DMS114 treated with DMSO at 0.1 percent for 48 hours (cell line): Measurements from ENCODE around the gene ADI1.

ENCODE experiments used
- DNase-seq: peaks from one replicate; lab custom pipeline; 2025; ENCODE audit not compliant: unreplicated experiment; lab: John Stamatoyannopoulos, UW

Gene ADI1, protein sequence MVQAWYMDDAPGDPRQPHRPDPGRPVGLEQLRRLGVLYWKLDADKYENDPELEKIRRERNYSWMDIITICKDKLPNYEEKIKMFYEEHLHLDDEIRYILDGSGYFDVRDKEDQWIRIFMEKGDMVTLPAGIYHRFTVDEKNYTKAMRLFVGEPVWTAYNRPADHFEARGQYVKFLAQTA

DNA sequence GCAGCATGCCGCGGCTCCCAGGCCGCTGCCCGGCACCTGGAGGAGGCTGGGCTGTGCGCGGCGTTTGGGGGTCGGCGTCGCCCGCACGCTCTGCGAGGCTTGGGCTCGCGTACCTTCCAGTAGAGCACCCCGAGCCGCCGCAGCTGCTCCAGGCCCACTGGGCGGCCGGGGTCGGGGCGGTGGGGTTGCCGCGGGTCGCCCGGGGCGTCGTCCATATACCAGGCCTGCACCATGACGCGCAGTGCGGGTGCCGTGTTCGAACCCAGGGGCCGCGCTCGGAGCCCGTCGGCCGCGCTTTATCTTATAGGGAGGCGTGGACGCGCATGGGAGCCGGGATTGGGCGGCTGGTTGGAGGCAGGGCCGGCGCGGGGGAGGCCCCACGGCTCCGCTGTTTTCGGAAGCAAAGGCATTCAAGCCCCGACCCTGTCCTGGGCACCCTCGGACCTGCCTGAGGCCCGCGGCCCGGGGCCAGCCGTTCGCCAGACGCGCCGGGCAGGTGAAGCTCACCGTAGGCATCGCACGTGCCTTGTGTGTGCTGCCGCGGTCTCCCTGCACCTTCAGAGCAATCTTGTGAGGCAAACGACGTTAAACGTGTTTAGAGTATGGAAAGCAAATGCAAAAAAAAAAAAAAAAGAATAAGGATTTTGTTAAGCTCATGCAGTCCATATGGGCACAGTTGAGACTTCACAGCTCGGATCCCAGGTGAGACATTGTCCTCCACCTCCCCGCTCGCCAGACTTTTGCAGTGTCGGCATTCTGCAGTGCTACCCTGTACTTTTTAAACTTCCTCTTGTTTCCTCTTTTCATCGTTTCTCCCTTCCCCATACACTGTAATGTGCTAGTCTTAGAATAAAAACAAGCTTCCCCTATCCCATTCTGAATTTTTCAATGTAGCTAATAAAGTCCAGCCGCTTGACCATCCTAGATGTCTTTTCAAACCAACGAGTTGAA is at the start of gene ADI1:
Gene ADI1, minus strand, starts transcription at position 277 of the 951 bp plus-strand sequence. Its CDS starts 44 bp downstream, at position 233.
- peak; percentile 36 for DNase-seq

DNA sequence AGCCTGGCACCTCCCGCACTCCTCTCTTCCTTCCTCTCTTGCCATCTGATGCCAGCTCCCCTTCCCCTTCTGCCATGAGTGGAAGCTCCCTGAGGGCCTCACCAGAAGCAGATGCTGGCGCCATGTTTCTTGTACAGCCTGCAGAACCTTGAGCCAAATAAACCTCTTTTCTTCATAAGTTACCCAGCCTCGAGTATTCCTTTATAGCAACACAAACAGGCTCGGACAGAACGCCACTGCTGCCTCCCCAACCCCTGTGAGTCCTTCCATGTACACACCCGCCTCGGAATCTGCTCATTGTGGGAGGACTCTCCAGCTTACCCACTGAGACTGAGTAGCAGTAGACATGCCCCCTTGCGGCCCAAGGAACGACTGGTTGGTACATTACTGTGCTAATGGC is 47.5 kb upstream of the ADI1 start:
- no peak for DNase-seq

DNA sequence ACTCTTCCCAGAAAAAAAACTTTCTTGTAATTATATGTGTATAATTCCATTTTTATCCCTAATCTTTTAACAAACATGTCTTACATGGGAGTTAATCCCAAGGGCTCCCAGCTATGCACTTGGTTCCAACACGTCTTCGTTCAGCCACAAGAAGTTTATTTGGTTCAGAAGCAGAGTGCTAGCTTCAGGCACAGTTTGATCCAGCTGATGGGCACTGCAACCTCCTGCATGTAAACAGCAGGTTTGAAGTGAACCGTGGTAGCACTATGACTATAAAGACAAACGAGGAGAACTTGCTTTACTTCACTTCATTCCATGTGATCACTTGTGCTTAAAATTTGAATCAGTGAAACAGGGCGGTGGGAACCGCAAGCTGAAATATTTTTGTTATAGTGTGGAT is 45.8 kb upstream of the ADI1 start:
- DNase-seq, result no peak

DNA sequence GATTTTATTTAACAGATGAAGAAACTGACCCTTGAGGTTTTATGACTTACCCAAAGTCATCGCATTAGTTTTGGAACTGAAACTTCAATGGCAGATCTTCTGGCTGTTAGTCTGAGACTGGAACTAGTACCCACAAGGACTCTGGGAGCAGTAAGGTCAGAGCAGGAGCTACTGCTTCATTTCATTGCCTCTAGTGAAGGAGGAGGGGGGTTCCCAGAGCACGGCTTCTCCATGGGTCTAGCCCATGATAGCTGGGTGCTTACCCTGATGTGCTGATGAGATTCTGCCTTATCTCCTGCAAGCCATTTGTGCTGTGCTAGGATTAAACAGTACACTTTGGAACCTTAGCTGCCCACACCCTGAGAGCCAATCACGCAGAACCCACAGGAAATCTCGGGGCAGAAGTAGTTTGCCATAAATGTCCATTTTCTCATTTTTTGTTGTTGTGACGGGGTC is 44.2 kb upstream of the ADI1 start:
- no peak for DNase-seq

DNA sequence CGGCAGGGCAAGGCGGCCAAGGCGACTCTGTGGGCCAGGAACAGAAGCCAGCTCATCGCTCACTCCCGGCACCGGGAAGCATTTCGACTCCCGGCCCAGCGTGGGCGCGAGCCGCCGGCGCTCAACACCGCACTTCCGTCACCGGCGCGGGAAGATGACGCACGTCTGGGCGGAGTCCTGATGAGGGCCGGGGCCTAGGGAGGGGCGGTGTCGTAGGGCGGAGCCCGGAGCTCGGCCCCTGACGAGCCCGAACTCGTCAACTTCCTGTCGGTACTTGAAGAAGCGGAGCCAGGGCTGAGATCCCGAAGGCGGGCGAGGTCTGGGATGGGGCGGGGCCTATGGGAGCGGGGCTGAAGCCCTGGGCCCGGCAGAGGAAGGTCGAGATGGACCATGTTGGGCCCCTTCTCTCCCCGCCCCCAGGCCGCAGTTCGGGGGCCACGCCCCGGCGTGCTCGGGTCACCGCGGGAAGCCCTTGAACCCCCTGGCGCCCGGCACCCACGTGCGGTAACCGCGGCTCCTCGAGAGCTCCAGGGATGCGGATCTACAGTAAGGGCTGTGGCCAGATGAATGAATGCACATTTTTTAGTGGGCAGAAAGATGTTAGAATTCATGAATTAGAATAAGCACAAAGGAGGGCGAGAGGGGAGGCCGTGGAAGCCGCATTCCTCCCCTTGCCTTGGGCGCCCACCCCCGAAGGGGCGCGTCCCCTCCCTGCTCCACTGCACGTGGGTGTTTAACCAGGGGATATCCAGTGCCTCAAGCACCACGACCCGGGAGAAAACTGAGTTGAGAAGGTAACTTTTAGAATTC is 39.1 kb upstream of the ADI1 start, which contains the start of gene RNASEH1:
Gene RNASEH1, minus strand, starts transcription at position 129 of the 810 bp plus-strand sequence. Its CDS starts 73 bp downstream, at position 56.
- DNase-seq, result peak; percentile 91

DNA sequence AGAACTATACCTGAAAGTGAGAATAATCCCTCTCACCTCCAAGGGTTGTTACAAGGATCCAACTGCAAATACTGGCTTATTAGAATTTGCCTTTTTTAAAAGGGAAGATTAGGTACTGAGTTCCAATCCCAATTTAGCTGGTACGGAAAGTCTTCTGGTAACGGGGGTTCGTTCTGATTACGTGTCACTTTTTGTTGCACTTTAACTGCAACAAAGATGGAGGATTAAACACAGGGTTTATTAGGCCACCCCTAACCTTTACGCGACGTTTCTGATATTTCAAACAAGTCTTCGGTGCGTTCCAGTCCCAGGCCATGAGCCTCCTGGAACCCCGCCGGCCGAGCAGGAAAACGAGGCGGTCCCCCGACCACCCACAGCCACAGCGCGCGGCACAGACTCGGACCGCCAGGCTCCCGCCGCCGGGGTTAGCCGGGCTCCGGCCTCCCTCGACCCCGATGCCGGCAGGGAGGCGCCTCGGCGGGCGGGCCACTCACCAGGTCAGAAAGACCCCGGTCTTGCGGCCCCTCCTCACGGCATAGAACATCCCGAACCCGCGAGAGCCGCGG is 38.4 kb upstream of the ADI1 start:
- no peak for DNase-seq

DNA sequence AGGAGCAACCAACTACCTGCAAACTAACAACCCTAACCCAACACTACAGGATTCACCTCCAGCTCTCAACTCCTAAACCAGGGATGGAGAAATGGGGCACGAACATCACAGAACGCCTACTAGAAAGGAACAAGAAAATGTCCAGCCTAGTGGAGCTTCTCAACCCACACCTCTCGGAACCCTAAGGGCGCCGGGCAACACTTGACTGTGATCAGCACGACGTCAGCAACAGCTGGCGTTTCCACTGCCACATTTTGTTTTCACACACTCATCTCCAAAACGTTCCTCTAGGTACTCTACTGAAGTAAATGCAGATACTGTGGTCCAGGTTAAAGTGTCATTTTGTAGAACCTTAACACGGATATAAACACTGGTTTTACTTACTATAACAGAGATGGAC is 34.6 kb upstream of the ADI1 start:
- no peak for DNase-seq

DNA sequence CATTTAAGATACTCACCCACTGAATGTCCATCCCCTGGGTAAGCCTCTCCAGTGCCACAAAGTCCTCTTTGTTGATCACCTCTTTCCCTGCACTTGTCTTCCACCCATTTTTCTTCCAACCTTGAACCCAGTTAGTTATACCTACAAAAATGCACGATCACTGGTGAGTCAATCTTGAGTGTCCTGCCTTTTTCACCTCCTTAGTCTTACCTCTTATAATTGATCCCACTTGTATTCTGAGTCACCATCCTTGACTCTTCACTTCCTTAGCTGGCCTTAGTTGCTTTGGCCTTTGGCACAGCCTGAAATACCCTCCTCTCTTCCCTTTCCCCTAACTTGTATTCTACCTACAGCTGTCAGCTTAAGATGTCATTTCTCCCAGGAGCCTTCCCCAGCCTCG is 28.6 kb upstream of the ADI1 start:
- no peak for DNase-seq

DNA sequence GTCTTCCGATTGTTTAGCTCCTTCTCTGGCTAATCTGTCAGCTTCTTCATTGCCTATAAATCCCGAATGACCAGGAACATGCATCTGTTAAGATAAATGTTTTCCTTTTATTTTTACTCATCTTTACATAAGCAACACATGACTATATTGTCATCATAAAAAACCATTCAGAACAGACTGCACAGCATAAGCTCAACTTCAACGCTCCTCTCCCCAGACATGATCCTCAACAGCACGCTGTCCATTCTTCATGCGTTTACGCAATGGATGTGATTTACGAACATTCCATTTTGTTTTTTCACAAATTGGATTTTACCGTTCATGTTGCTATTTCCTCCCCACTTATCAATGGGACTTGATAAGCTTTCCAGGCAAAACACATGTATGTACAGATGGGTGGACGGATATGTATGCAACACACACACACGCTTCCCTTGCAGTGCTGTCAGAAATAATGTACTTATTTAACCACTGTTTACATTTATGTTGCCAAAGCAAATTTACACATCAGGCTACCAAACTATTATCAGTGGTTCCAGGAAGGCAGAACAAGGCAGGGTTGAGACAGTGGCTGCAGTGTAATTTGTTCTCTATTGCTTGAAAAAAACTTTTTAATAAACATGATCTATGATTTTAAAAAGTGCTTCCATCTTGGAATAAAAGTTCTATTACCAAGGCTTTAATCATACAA is 26.6 kb upstream of the ADI1 start:
- no peak for DNase-seq

DNA sequence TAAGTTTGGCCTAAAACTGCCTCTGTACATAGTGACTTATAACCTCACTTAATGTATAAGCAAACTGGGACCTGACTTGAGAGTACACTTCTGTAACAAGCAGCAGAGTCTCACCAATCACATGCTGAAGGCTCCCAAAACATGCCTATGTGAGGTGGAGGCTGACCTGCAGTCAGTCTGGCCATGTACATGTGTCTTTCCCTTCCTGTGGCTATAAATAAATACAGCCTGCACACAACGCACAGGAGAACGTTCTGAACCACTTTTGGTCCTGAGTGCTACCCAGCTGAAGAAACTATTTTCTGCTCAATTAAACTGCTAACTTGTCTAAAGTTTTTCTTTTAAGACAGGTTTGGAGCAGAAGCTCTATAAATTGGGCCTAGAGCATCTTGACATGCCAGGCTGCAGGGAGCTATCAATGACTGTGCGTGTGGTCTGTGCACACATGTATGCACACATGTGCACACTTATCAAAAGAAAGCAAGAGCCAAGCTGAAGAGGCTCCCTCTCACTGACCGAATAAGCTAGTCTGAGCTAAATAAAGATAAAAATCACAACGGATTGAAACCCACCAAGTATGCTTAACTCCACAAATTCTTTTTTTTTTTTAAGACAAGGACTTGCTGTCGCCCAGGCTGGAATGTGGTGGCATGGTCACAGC is 23.8 kb upstream of the ADI1 start:
- no peak for DNase-seq

DNA sequence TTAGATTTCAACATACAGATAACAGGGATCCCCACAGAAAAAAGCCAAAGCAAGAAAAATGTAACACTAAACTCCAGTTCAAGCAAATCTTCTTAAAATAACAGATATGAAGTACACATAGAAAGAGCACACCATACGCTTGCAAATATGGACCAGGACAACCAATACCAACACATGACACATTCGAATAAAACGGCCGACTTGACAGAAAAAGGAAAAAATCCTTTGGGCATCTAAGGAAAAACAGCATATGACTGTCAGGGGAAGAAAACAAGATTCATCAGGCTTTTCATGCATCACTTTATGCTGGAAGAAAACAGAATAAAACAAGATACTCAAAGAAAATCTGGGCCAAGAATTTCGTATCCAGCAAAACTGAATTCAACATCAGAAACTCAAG is 22.8 kb upstream of the ADI1 start:
- no peak for DNase-seq

DNA sequence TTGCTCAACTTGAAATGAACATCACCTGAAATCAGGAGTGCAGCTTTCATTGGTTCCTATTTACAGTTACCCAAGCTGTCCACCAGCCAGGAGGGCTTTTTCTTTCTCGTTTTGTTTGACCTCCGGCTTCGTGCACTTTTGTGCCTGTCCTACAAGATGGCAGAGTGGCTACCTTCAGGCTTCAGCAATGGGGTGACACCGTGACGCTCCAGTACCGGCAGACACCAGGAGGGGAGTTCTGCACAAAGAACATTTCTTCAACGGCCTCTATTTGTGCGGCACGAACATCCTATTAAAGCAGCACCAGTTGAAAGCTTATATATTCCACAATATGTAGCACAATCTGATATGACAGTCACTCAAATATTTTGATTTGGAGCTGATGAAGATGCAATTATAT is 20.5 kb upstream of the ADI1 start:
- no peak for DNase-seq

DNA sequence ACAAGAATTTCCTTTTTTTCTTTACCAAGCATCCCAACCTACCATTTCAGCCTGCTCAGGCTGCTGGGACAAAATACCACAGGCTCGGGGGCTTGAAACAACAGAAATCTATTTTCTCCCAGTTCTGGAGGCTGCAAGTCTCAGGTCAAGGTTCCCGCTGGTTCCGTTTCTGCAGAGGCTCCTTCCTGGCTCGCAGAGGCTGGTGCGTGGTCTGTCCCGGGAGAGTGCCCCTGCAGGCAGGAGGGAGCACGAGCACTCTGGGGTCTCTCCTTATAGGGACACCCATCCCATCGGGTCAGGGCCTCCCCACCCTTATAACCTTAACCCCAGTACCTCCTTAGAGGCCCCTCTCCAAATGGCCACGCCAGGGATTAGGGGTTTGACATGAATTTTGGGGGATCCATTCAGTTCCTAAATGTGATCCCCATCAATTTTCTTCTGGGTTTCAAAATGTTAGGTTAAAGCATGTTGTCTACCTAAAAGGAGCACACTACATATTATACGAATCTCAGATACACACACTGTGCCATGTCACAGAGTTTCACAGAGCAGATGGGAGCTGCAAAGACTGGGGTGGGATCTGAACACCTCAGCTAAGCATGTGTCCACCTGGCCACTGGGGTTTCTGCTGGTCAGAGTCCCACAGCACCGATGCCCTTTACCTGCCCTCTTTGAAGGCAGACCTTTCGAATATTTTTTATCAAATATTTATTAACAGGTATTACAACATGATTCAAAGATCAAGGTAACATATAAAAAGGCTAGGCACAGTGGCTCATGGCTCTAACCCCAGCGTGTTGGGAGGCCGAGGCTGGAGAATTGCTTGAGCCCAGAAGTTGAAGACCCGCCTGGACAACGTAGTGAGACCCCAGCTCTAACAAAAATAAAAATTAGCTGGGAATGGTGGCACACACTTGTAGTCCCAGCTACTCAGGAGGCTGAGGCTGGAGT is 17.6 kb upstream of the ADI1 start:
- DNase-seq, result no peak

DNA sequence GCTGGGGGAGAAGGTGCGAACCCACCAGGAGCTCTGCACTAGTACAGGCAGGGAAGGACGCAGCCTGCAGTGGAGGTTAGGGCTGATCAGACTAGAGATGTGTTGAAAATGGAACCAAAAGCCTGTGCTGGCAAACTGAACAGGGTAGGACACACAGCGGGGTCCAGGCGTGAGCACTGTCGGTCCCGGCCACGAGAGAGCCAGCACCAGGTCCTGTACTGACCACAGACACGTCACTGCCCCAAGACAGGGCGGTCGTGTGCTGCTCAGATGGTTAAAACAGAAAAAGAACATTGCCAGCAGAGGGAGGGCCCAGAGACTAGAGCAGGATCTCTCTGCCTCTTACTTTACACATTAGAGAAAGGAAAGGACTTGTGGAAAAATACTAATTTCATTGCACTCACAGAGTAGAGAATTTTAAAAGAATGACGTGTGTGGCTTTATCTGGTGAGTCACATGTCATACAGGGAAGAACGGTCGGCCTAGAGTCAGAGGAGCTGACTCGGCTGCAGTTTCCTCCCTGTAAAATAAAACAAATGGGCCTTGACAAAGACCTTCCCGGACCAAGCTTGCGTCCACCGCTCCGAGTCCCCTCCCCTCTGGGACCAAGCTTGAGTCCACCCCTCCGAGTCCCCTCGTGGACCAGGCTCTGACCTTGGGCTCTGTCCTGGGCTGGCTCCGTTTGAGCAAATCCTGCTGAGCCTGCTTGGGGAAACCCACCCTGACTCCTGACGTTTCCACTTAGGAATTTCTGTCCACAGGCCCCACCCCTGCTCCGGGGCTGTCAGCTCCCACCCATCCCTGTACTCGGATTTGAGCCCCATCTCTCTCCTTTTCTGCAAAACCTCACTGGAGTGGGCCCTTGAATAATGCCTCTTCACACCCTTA is 16.7 kb upstream of the ADI1 start:
- peak; percentile 4 for DNase-seq

DNA sequence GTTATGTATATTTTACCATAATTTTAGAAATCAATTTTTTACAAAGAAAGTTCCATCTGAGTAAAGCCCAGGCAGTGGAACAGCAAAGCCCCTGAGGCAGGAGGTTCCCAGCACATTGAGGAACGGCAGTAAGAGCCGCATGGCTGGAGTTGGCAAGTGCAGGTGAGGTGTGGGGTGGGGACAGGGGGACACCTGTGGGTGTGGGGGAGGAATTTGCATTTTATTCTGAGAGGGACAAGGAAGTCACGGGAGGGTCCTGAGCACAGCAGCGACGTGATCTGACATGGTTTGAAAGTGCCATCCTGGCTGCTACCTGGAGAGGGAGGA is 16.1 kb upstream of the ADI1 start:
- no peak for DNase-seq

DNA sequence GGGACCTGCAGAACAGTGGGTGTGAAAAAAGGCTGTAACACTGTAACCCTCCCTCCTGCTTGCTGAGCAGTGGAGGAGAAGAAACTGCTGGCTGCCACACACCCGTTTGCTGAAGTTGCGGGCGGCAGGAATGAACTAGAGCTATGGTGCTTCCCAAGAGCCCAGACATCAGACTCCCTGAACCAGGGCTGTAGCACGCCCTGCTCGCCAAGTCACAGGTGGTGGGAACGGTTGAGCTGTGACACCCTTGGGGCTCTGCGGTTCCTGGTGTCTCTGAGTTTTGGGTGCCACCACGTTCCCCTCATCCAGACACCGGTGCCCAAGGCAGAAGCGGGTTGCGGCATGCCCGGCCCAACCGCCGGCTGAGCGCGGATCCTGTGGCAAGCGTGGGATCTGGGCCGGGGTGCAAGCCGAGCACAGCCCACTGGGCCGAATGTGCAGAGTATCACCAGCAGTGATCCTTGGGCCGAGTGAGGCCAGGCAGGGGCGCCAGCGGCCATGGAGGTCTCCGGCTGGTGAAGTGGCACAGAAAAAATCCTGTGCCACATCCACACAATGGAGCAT is 15.0 kb upstream of the ADI1 start:
- no peak for DNase-seq

DNA sequence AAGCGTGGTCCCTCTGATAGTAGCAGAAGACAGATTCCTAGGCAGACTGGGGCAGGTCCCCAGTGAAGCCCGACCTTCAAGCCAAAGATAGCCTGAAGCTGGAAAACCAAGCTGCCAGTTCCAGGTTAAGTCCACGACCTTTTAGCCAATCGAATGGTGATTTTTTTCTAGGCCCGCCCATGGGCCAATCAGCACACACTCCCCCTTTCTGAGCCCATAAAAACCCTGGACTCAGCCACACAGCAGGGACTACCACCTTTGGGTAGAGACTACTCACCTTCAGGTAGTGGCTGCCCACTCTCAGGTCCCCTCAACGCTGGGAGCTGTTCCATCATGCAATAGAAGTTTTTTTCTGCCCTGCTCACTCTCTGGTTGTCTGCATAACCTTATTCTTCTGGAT is 14.5 kb upstream of the ADI1 start:
- DNase-seq, result no peak

DNA sequence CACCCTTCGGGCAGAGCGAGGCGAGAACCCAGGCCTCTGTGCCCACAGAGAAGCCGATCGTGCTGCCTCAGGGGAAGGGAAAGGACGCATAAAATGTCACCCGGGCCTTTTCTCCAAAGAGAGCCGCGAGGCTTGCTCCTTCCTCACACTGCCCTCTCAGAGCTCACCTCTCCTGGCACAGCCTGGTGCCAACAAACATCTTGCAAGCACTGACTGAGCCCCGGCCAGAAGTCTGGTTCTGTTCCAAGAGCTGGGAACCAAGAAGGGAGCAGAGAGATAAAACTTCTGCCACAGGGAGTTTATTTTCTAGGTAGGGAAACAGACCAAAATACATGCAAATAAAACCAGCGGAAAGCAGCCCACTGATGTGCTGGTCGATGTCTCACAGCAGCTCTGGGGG is 13.6 kb upstream of the ADI1 start:
- DNase-seq, result no peak
